Measurements from ENCODE around the gene FNDC11. TPM values are rescaled to one million over a fixed set of nuclear protein-coding genes. Genes with fewer than 3 reads are reported as not detected.

The FNDC11 gene
- polyA plus RNA-seq, 2 of the 4 experiments (the other 2 are of a cell fraction) = 0.14 to 0.18 TPM

DNA sequence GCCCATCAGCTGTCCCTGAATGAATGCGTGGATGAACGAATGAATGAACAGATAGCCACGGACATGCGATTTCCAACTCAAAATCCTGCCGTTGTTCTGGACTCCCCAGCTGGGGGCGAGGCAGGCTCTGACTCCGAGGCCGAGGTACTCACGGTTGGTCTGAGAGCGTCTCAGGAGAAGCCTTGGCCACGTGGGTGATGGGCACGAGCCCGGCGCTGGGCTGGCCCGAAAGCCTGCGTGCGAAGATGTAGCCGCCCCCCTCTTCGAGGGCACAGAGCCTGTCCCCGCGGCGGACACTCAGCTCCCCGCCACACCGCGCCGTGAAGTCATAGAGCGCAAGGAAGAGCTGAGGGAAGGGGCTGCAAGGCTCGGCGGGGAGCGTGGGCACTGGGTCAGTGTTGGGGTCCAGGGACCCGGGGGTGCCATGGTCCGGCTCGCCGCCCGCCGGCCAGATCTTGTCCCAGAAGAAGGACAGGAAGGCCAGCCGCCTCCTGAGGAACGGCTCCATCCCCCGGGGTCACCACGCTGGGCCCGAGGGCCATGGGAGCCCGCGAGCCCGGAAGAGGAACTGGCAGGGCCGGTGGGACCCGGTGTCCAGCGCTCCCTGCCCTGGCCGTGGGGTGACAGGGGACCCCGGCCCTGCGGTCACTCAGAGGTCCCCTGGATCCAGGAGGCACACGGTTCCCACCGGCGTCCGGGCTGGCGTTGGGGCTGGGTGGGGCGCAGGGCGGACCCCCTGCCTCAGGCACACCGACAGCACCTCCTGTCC is 6.8 kb upstream of the FNDC11 start:
- ATAC-seq = no peak
- H3K27ac ChIP-seq = no peak overlapping the region
- no peak for FAIRE-seq
- CTCF ChIA-PET = interaction anchor here (1.2 to 3.3 kb wide), 2 partner anchors 9 to 19 kb away, joined by 3 to 22 read pairs; partner anchors contain the start of gene PTK6
- no peak for TF ChIP-seq FOSL2 (IDR thresholded peaks at IDR 0.05)
- no peak for TF ChIP-seq FOSL2 (CRISPR knock-in tag; IDR thresholded peaks at IDR 0.05)
- TF ChIP-seq POLR2A (IDR thresholded peaks at IDR 0.05; ENCODE audit: low read length) = no peak
- TF ChIP-seq TP53 (CRISPR knock-in tag; IDR thresholded peaks at IDR 0.05) = no peak
- no peak for TF ChIP-seq RARB (CRISPR knock-in tag; IDR thresholded peaks at IDR 0.05)
- TF ChIP-seq FOSB (CRISPR knock-in tag; IDR thresholded peaks at IDR 0.05) = no peak
- TF ChIP-seq CBX8 (IDR thresholded peaks at IDR 0.05) = no peak
- TF ChIP-seq CHD2 (IDR thresholded peaks at IDR 0.05; ENCODE audit: low read length, partially characterized antibody) = no peak
- TF ChIP-seq, protein P1, sequence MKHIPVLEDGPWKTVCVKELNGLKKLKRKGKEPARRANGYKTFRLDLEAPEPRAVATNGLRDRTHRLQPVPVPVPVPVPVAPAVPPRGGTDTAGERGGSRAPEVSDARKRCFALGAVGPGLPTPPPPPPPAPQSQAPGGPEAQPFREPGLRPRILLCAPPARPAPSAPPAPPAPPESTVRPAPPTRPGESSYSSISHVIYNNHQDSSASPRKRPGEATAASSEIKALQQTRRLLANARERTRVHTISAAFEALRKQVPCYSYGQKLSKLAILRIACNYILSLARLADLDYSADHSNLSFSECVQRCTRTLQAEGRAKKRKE (CRISPR knock-in tag; IDR thresholded peaks at IDR 0.05; ENCODE audit: low read depth) = no peak
- TF ChIP-seq RCOR1 (IDR thresholded peaks at IDR 0.05; ENCODE audit: low read depth, low read length) = no peak
- TF ChIP-seq JUNB (IDR thresholded peaks at IDR 0.05) = no peak
- TF ChIP-seq BCL3 (IDR thresholded peaks at IDR 0.05) = no peak
- TF ChIP-seq MAZ (IDR thresholded peaks at IDR 0.05; ENCODE audit: borderline replicate concordance, low read depth, low read length) = no peak
- no peak for TF ChIP-seq ZSCAN20 (CRISPR knock-in tag; IDR thresholded peaks at IDR 0.05)
- TF ChIP-seq, protein P2, sequence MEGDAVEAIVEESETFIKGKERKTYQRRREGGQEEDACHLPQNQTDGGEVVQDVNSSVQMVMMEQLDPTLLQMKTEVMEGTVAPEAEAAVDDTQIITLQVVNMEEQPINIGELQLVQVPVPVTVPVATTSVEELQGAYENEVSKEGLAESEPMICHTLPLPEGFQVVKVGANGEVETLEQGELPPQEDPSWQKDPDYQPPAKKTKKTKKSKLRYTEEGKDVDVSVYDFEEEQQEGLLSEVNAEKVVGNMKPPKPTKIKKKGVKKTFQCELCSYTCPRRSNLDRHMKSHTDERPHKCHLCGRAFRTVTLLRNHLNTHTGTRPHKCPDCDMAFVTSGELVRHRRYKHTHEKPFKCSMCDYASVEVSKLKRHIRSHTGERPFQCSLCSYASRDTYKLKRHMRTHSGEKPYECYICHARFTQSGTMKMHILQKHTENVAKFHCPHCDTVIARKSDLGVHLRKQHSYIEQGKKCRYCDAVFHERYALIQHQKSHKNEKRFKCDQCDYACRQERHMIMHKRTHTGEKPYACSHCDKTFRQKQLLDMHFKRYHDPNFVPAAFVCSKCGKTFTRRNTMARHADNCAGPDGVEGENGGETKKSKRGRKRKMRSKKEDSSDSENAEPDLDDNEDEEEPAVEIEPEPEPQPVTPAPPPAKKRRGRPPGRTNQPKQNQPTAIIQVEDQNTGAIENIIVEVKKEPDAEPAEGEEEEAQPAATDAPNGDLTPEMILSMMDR (IDR thresholded peaks at IDR 0.05) = no peak
- TF ChIP-seq EHF (CRISPR knock-in tag; IDR thresholded peaks at IDR 0.05) = no peak
- no peak for TF ChIP-seq RFX5 (IDR thresholded peaks at IDR 0.05)
- 87% methylated on average over 29 of the region's 58 CpGs for WGBS (ENCODE audit: missing lambda C conversion rate)
- POLR2A ChIA-PET = no interaction called here
- no peak for DNase-seq (ENCODE audit: low read depth in 1 of 2, low spot score in 1 of 2)
- no peaks in the 10 kb centered on the region for H3K9me3 ChIP-seq
- no peak overlapping the region for H3K4me2 ChIP-seq
- no peak overlapping the region for H3K4me3 ChIP-seq
- H3K4me1 ChIP-seq = peaks cover 11% of the 10 kb centered on the region

DNA sequence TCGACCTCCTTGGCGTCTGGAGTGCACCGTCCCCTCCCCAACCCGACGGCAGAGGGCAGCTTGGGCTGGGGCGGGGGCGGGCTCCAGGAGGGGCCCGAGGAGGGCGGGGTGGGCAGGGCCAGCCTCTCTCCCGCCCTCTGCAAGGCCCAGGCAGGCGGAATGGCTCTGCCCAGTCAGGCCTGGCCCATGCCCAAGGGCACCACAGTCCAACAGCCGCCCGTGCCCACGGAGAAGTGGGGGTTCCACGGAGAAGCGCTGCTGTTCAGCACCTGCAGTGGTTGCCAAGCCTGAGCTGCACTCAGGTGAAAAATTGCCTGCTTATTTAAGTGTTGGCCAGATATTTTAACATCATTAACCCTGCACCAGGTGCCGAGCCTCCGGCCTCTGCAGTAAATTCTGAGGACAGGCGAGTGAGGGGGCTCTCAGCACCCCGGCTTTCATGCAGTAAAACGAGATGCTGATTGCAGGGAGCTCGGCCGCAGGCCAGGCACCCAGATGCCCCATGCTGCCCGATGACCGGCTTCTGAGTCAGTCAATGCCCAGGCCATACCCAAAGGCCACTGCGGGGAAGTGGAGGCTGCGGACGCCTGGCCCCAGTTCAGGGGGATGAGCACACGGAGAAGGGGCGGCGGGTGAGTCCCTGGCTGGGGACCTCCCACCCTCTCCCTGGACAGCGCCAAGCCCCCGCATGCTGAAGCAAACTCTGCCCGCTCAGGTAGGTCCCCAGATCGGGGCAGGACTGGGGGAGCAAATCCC is 6.1 kb upstream of the FNDC11 start, which contains the start of gene SRMS:
SRMS (minus strand) TSS at position 25 of the 756 bp plus-strand sequence. CDS start 286 bp downstream, outside the sequence.
- ATAC-seq (peak in 1 of 2 experiments; percentile 58; a peak in 3 of 6 replicates), FAIRE-seq (no peak), DNase-seq (ENCODE audit: low read depth in 1 of 2, low spot score in 1 of 2) (no peak)
- TF ChIP-seq RFX5 (IDR thresholded peaks at IDR 0.05) (no peak), ZFP36 (IDR thresholded peaks at IDR 0.05; ENCODE audit: borderline replicate concordance, partially characterized antibody) (no peak), BCL3 (IDR thresholded peaks at IDR 0.05) (no peak), MYC (IDR thresholded peaks at IDR 0.05; ENCODE audit: borderline replicate concordance, low read length) (no peak), BHLHE40 (IDR thresholded peaks at IDR 0.05; ENCODE audit: low read depth, low read length) (no peak), HOXB13 (CRISPR knock-in tag; IDR thresholded peaks at IDR 0.05; ENCODE audit: low read depth) (no peak), MAZ (IDR thresholded peaks at IDR 0.05; ENCODE audit: borderline replicate concordance, low read depth, low read length) (no peak), HMGXB4 (CRISPR knock-in tag; IDR thresholded peaks at IDR 0.05; ENCODE audit: borderline replicate concordance) (no peak), ZNF302 (CRISPR knock-in tag; IDR thresholded peaks at IDR 0.05) (no peak), HEYL (CRISPR knock-in tag; IDR thresholded peaks at IDR 0.05) (no peak), TFCP2L1 (CRISPR knock-in tag; IDR thresholded peaks at IDR 0.05) (no peak), NPAS2 (CRISPR knock-in tag; IDR thresholded peaks at IDR 0.05; ENCODE audit: borderline replicate concordance) (no peak), ZSCAN20 (CRISPR knock-in tag; IDR thresholded peaks at IDR 0.05) (no peak)
- TF ChIP-seq, protein P3, sequence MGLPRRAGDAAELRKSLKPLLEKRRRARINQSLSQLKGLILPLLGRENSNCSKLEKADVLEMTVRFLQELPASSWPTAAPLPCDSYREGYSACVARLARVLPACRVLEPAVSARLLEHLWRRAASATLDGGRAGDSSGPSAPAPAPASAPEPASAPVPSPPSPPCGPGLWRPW (IDR thresholded peaks at IDR 0.05) = no peak
- 67% methylated on average over 21 of the region's 35 CpGs for WGBS (ENCODE audit: missing lambda C conversion rate)
- ChIA-PET CTCF (interaction anchor here (0.6 to 3.3 kb wide), 3 partner anchors 10 to 428 kb away, joined by 3 to 22 read pairs (median 4); partner anchors contain the start of gene PTK6), POLR2A (no interaction called here)
- H3K4me2 ChIP-seq = no peak within 1 kb of the TSS
- H3K9me3 ChIP-seq = no peaks in the 10 kb centered on the region
- H3K4me1 ChIP-seq = peaks cover 11% of the 10 kb centered on the region
- H3K27ac ChIP-seq = no peak within 1 kb of the TSS
- no peak within 1 kb of the TSS for H3K4me3 ChIP-seq
